ENCODE results near the gene GBA2.

The GBA2 gene

DNA sequence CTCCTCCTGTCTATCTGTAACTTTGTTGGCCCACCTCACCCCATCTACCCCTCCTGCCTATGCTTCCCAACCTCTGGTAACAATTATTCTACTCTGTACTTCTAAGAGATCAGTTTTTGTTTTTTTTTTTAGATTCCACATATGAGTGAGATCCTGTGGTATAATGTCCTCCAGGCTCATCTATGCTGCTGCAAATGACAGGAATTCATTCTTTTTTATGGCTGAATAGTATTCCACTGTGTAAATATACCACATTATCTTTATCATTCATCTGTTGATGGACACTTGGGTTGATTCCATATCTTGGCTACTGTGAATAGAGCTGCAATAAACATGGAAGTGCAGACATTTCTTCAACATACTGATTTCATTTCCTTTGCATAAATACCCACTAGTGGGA is 34.4 kb upstream of the GBA2 start:
- Histone ChIP-seq H3K27ac (ENCODE audit: low read length) (no peak overlapping the region), H3K36me3 (ENCODE audit: control insufficient read depth, low read depth, low read length) (no peaks in the 10 kb centered on the region), H3K27me3 (ENCODE audit: control insufficient read depth, insufficient read depth, low read length) (no peaks in the 10 kb centered on the region), H3K9ac (ENCODE audit: low read length) (no peak overlapping the region), H3K4me1 (ENCODE audit: control insufficient read depth, low read depth, low read length) (no peaks in the 10 kb centered on the region), H3K4me3 (ENCODE audit: low read length) (no peak overlapping the region), H3K9me3 (ENCODE audit: control insufficient read depth, low read depth, low read length) (no peaks in the 10 kb centered on the region)

- no peaks in the 10 kb centered on the region for H3K27me3 ChIP-seq (ENCODE audit: control insufficient read depth, insufficient read depth, low read length)
- no peak overlapping the region for H3K4me3 ChIP-seq (ENCODE audit: low read length)
- H3K9ac ChIP-seq (ENCODE audit: low read length), result no peak overlapping the region
- no peaks in the 10 kb centered on the region for H3K36me3 ChIP-seq (ENCODE audit: control insufficient read depth, low read depth, low read length)
- H3K27ac ChIP-seq (ENCODE audit: low read length), result no peak overlapping the region
- no peaks in the 10 kb centered on the region for H3K9me3 ChIP-seq (ENCODE audit: control insufficient read depth, low read depth, low read length)
- peaks cover under 1% of the 10 kb centered on the region for H3K4me1 ChIP-seq (ENCODE audit: control insufficient read depth, low read depth, low read length)
Measured at GRCh38 chr9:35781066-35781465, 32.0 kb upstream of the GBA2 start.

GRCh38 chr9:35778496-35778895 is 29.5 kb upstream of the GBA2 start:
- Histone ChIP-seq H3K4me3 (ENCODE audit: low read length) (no peak overlapping the region), H3K27ac (ENCODE audit: low read length) (no peak overlapping the region), H3K27me3 (ENCODE audit: control insufficient read depth, insufficient read depth, low read length) (no peaks in the 10 kb centered on the region), H3K9me3 (ENCODE audit: control insufficient read depth, low read depth, low read length) (no peaks in the 10 kb centered on the region), H3K36me3 (ENCODE audit: control insufficient read depth, low read depth, low read length) (no peaks in the 10 kb centered on the region), H3K9ac (ENCODE audit: low read length) (no peak overlapping the region), H3K4me1 (ENCODE audit: control insufficient read depth, low read depth, low read length) (peaks cover 11% of the 10 kb centered on the region)

DNA sequence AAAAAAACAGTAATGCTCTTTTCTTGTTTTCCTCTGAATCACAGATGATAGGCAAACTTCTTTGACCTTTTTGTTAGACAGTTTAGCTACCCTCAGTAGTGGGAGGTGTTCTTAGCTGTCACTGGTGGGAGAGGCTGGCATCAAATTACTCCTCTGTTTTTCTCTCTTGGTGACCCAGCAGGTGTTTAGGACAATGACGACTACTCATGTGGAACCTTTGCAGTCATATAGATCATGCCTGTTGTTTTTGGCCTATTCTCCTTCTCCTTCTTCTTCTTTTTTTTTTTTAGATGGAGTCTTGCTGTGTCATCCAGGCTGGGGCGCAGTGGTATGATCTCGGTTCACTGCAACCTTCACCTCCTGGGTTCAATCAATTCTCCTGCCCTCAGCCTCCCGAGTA is 27.0 kb upstream of the GBA2 start:
- Histone ChIP-seq H3K9me3 (ENCODE audit: control insufficient read depth, low read depth, low read length) (no peaks in the 10 kb centered on the region), H3K4me1 (ENCODE audit: control insufficient read depth, low read depth, low read length) (peaks cover 11% of the 10 kb centered on the region), H3K9ac (ENCODE audit: low read length) (no peak overlapping the region), H3K4me3 (ENCODE audit: low read length) (no peak overlapping the region), H3K27ac (ENCODE audit: low read length) (no peak overlapping the region), H3K36me3 (ENCODE audit: control insufficient read depth, low read depth, low read length) (no peaks in the 10 kb centered on the region), H3K27me3 (ENCODE audit: control insufficient read depth, insufficient read depth, low read length) (no peaks in the 10 kb centered on the region)

- Histone ChIP-seq H3K4me1 (ENCODE audit: control insufficient read depth, low read depth, low read length) (peaks cover 11% of the 10 kb centered on the region), H3K9me3 (ENCODE audit: control insufficient read depth, low read depth, low read length) (no peaks in the 10 kb centered on the region), H3K9ac (ENCODE audit: low read length) (no peak overlapping the region), H3K4me3 (ENCODE audit: low read length) (no peak overlapping the region), H3K27me3 (ENCODE audit: control insufficient read depth, insufficient read depth, low read length) (no peaks in the 10 kb centered on the region), H3K27ac (ENCODE audit: low read length) (no peak overlapping the region), H3K36me3 (ENCODE audit: control insufficient read depth, low read depth, low read length) (no peaks in the 10 kb centered on the region)
Measured at GRCh38 chr9:35774907-35775635, 26.0 kb upstream of the GBA2 start.

DNA sequence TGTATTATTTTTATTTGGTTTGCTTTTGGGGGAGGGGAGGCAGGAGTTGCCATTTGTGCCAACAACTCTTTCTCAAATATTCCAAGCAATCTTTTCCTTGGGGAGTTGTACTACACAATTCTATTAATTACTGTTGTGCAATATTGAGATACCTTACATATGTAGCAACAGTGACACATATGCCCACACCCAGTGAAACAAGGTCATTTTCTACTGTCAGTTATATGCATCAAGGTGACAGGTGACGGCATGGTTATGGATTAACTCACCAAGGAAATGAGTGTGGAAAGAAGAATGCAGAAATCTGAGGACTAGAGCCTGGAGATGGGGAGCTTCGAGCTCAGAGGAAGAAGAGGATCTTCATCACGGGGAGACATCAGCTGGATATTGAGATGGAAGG is 22.9 kb upstream of the GBA2 start:
- no peaks in the 10 kb centered on the region for H3K36me3 ChIP-seq (ENCODE audit: control insufficient read depth, low read depth, low read length)
- H3K9ac ChIP-seq (ENCODE audit: low read length), result no peak overlapping the region
- H3K9me3 ChIP-seq (ENCODE audit: control insufficient read depth, low read depth, low read length), result no peaks in the 10 kb centered on the region
- H3K27ac ChIP-seq (ENCODE audit: low read length), result no peak overlapping the region
- H3K4me1 ChIP-seq (ENCODE audit: control insufficient read depth, low read depth, low read length), result peaks cover 11% of the 10 kb centered on the region
- no peaks in the 10 kb centered on the region for H3K27me3 ChIP-seq (ENCODE audit: control insufficient read depth, insufficient read depth, low read length)
- no peak overlapping the region for H3K4me3 ChIP-seq (ENCODE audit: low read length)

DNA sequence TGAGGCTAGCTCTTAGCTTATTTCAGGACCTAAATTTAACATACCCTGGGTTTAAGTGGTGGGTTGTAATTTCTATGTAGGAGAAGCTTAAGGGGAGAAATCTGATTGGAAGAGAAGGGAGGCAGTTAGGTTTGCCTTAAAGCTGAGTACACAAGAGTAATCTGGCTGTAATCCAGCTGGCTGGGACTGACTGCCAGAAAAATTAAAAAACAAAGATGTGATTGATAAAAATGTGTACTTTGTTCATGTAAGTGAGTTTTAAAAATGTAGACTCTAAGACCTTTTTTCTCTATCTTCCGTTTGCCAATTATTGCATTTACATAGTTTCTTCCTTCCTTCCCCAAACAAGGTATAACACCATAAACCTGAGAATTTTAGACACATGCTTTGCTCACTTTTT is 22.5 kb upstream of the GBA2 start:
- no peak overlapping the region for H3K4me3 ChIP-seq (ENCODE audit: low read length)
- H3K27me3 ChIP-seq (ENCODE audit: control insufficient read depth, insufficient read depth, low read length), result no peaks in the 10 kb centered on the region
- H3K9ac ChIP-seq (ENCODE audit: low read length), result no peak overlapping the region
- no peaks in the 10 kb centered on the region for H3K36me3 ChIP-seq (ENCODE audit: control insufficient read depth, low read depth, low read length)
- H3K4me1 ChIP-seq (ENCODE audit: control insufficient read depth, low read depth, low read length), result peaks cover 11% of the 10 kb centered on the region
- no peak overlapping the region for H3K27ac ChIP-seq (ENCODE audit: low read length)
- H3K9me3 ChIP-seq (ENCODE audit: control insufficient read depth, low read depth, low read length), result no peaks in the 10 kb centered on the region

DNA sequence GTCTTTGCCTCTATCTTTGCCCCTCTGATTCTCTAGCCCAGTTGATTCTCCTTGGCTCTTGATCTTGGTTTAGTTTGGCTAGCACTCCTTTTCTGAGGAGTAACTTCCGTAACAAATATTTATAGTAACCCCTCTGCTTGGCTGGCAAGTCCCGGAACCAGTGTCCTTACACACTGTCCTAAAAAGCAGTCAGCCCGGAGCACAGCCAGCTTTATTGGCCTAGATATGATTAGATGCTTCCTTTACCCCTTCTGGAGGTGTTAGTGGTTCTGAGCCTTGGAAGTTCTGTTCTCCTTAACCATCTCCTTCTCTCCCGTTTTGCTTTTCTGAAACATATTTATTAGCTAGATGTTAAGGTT is 22.0 kb upstream of the GBA2 start:
- no peak overlapping the region for H3K9ac ChIP-seq (ENCODE audit: low read length)
- H3K36me3 ChIP-seq (ENCODE audit: control insufficient read depth, low read depth, low read length), result no peaks in the 10 kb centered on the region
- no peak overlapping the region for H3K27ac ChIP-seq (ENCODE audit: low read length)
- no peak overlapping the region for H3K4me3 ChIP-seq (ENCODE audit: low read length)
- no peaks in the 10 kb centered on the region for H3K27me3 ChIP-seq (ENCODE audit: control insufficient read depth, insufficient read depth, low read length)
- H3K4me1 ChIP-seq (ENCODE audit: control insufficient read depth, low read depth, low read length), result peaks cover 11% of the 10 kb centered on the region
- no peaks in the 10 kb centered on the region for H3K9me3 ChIP-seq (ENCODE audit: control insufficient read depth, low read depth, low read length)

DNA sequence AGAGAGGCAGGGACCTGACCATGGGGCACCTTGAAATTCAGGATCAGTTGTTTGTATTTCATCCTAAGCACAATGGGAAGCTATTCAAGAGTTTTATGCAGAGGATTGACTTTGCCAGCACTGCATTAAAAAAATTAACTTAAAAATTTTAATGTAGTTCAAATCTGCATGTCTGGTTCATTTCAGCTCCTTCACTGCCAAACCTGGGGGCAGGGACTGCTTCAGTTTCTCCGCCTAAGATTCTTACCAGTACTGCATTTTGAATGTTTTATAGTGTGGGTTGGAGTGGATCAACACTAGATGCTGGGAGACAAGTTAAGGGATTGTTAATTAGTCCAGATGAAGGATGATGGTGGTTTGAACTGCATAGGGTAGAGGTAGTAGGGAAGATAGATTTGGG is 20.7 kb upstream of the GBA2 start:
- H3K36me3 ChIP-seq (ENCODE audit: control insufficient read depth, low read depth, low read length), result no peaks in the 10 kb centered on the region
- H3K27ac ChIP-seq (ENCODE audit: low read length), result no peak overlapping the region
- H3K4me1 ChIP-seq (ENCODE audit: control insufficient read depth, low read depth, low read length), result no peaks in the 10 kb centered on the region
- no peak overlapping the region for H3K9ac ChIP-seq (ENCODE audit: low read length)
- H3K9me3 ChIP-seq (ENCODE audit: control insufficient read depth, low read depth, low read length), result no peaks in the 10 kb centered on the region
- H3K27me3 ChIP-seq (ENCODE audit: control insufficient read depth, insufficient read depth, low read length), result no peaks in the 10 kb centered on the region
- no peak overlapping the region for H3K4me3 ChIP-seq (ENCODE audit: low read length)

- H3K27ac ChIP-seq (ENCODE audit: low read length), result no peak overlapping the region
- H3K9me3 ChIP-seq (ENCODE audit: control insufficient read depth, low read depth, low read length), result no peaks in the 10 kb centered on the region
- H3K4me3 ChIP-seq (ENCODE audit: low read length), result no peak overlapping the region
- H3K4me1 ChIP-seq (ENCODE audit: control insufficient read depth, low read depth, low read length), result no peaks in the 10 kb centered on the region
- no peaks in the 10 kb centered on the region for H3K36me3 ChIP-seq (ENCODE audit: control insufficient read depth, low read depth, low read length)
- no peak overlapping the region for H3K9ac ChIP-seq (ENCODE audit: low read length)
- no peaks in the 10 kb centered on the region for H3K27me3 ChIP-seq (ENCODE audit: control insufficient read depth, insufficient read depth, low read length)
Measured at GRCh38 chr9:35767458-35767857, 18.4 kb upstream of the GBA2 start.

DNA sequence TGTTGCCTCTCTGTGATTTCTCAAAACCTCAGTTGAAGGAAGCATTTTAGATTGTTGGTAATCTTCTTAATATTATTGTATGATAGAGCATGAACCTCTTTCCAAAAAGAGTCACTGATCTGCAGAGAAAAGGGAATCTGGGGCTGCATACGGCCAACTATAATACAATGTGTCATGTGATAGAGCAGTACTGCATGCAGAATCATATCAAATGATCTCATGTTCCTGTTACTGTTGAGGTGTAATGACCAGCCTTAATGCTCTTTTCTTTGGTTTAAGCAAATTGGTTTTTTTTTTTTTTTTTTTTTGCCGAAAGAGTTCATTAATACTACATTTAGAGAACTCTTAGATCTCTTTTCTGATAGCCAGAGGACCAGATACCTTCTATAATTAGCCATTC is 18.0 kb upstream of the GBA2 start:
- Histone ChIP-seq H3K4me1 (ENCODE audit: control insufficient read depth, low read depth, low read length) (no peaks in the 10 kb centered on the region), H3K9ac (ENCODE audit: low read length) (no peak overlapping the region), H3K9me3 (ENCODE audit: control insufficient read depth, low read depth, low read length) (no peaks in the 10 kb centered on the region)

GRCh38 chr9:35763803-35764202 is 14.8 kb upstream of the GBA2 start:
- no peaks in the 10 kb centered on the region for H3K27me3 ChIP-seq (ENCODE audit: control insufficient read depth, insufficient read depth, low read length)
- no peak overlapping the region for H3K27ac ChIP-seq (ENCODE audit: low read length)
- H3K9ac ChIP-seq (ENCODE audit: low read length), result no peak overlapping the region
- H3K9me3 ChIP-seq (ENCODE audit: control insufficient read depth, low read depth, low read length), result no peaks in the 10 kb centered on the region
- H3K4me1 ChIP-seq (ENCODE audit: control insufficient read depth, low read depth, low read length), result no peaks in the 10 kb centered on the region
- H3K4me3 ChIP-seq (ENCODE audit: low read length), result no peak overlapping the region
- H3K36me3 ChIP-seq (ENCODE audit: control insufficient read depth, low read depth, low read length), result no peaks in the 10 kb centered on the region

More for the DNA sequence above, 18.0 kb upstream of the GBA2 start:
- Histone ChIP-seq H3K27ac (ENCODE audit: low read length) (no peak overlapping the region), H3K36me3 (ENCODE audit: control insufficient read depth, low read depth, low read length) (no peaks in the 10 kb centered on the region), H3K4me3 (ENCODE audit: low read length) (no peak overlapping the region), H3K27me3 (ENCODE audit: control insufficient read depth, insufficient read depth, low read length) (no peaks in the 10 kb centered on the region)

Measured in iPS-18a (cell line).